SK-N-SH (cell line): Measurements from ENCODE around the gene CDC25A.

ENCODE experiments used
- EP300 ChIP-seq, 2 experiments: IDR thresholded peaks; 2 replicates each; pipeline versions ENCODE4 v1.4.0 to v1.6.1; 2012; ENCODE audit warnings: borderline replicate concordance in 1 of 2, low read depth in 1 of 2, low read length in 1 of 2
- GABPA ChIP-seq: IDR thresholded peaks from 2 replicates; pipeline ENCODE4 v1.4.0; 2012; ENCODE audit warnings: low read depth, mild to moderate bottlenecking
- MAX ChIP-seq: IDR thresholded peaks from 2 replicates; pipeline ENCODE4 v1.4.0; 2012; ENCODE audit warnings: low read depth
- TF ChIP-seq, protein P1 (sequence below): fragments of 200-600 bp; sonication (generic); IDR thresholded peaks from 2 replicates; pipeline ENCODE4 v1.6.1; 2017; ENCODE audit warnings: antibody characterized with exemption, mild to moderate bottlenecking, moderate library complexity
- TF ChIP-seq, protein P2 (sequence below): IDR thresholded peaks from 2 replicates; pipeline ENCODE4 v1.6.1; 2012; ENCODE audit warnings: mild to moderate bottlenecking, low read depth, low read length, moderate library complexity

DNA sequence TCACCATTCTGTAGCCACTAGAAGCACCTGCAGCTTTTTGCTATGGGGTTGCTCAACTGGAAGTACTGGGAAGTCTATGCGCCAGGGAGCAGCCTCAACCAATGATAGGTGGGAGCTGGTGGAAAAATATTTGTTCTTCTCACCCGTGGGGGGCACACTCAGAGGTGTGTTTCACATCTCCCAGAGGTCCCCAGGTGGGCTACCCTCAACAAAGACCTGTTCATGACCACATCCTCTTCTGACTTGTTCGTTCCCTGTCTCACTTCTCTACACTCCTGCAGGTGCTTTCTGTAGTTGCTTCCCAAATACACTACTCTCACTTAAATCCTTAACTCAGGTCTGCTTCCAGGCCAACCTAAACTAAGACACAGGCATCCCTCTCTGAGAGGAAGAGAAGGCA is 38.7 kb upstream of the CDC25A start:
- TF ChIP-seq, protein P1, sequence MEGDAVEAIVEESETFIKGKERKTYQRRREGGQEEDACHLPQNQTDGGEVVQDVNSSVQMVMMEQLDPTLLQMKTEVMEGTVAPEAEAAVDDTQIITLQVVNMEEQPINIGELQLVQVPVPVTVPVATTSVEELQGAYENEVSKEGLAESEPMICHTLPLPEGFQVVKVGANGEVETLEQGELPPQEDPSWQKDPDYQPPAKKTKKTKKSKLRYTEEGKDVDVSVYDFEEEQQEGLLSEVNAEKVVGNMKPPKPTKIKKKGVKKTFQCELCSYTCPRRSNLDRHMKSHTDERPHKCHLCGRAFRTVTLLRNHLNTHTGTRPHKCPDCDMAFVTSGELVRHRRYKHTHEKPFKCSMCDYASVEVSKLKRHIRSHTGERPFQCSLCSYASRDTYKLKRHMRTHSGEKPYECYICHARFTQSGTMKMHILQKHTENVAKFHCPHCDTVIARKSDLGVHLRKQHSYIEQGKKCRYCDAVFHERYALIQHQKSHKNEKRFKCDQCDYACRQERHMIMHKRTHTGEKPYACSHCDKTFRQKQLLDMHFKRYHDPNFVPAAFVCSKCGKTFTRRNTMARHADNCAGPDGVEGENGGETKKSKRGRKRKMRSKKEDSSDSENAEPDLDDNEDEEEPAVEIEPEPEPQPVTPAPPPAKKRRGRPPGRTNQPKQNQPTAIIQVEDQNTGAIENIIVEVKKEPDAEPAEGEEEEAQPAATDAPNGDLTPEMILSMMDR, result no peak
- no peak for TF ChIP-seq GABPA
- no peak for TF ChIP-seq EP300 (IDR thresholded peaks at IDR 0.05; ENCODE audit: borderline replicate concordance in 1 of 2, low read depth in 1 of 2, low read length in 1 of 2)
- no peak for TF ChIP-seq MAX
- TF ChIP-seq, protein P2, sequence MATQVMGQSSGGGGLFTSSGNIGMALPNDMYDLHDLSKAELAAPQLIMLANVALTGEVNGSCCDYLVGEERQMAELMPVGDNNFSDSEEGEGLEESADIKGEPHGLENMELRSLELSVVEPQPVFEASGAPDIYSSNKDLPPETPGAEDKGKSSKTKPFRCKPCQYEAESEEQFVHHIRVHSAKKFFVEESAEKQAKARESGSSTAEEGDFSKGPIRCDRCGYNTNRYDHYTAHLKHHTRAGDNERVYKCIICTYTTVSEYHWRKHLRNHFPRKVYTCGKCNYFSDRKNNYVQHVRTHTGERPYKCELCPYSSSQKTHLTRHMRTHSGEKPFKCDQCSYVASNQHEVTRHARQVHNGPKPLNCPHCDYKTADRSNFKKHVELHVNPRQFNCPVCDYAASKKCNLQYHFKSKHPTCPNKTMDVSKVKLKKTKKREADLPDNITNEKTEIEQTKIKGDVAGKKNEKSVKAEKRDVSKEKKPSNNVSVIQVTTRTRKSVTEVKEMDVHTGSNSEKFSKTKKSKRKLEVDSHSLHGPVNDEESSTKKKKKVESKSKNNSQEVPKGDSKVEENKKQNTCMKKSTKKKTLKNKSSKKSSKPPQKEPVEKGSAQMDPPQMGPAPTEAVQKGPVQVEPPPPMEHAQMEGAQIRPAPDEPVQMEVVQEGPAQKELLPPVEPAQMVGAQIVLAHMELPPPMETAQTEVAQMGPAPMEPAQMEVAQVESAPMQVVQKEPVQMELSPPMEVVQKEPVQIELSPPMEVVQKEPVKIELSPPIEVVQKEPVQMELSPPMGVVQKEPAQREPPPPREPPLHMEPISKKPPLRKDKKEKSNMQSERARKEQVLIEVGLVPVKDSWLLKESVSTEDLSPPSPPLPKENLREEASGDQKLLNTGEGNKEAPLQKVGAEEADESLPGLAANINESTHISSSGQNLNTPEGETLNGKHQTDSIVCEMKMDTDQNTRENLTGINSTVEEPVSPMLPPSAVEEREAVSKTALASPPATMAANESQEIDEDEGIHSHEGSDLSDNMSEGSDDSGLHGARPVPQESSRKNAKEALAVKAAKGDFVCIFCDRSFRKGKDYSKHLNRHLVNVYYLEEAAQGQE, result no peak
